Ecto neural progenitor cell (in vitro differentiated cells): Measurements from ENCODE around the gene SPHK2.

Source experiments
- DNase-seq: peaks from one replicate; pipeline ENCODE4 v3.0.0-alpha.2; 2018; ENCODE audit warnings: low spot score

The SPHK2 gene

DNA sequence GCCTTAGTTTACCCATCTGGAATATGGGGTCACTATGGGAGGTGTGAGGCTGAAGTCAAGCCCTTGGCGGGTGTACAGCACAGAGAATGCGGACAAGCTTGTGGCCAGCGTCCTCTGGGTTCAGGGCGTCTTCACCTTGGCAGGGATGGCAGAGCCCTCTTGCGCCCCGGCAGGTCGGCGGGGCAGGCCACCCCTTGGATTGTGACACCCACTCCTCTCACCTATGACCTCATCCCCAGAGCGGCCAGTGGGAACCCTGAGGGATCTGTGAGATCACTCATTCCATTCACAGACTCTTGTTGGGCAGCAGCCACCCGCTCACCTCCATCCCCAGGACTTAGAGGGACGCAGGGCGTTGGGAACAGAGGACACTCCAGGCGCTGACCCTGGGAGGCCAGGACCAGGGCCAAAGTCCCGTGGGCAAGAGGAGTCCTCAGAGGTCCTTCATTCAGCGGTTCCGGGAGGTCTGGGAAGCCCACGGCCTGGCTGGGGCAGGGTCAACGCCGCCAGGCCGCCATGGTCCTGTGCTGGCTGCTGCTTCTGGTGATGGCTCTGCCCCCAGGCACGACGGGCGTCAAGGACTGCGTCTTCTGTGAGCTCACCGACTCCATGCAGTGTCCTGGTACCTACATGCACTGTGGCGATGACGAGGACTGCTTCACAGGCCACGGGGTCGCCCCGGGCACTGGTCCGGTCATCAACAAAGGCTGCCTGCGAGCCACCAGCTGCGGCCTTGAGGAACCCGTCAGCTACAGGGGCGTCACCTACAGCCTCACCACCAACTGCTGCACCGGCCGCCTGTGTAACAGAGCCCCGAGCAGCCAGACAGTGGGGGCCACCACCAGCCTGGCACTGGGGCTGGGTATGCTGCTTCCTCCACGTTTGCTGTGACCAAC lies 12.6 kb upstream of the SPHK2 start, which contains the start of gene SPACA4:
TSS of gene SPACA4 (plus strand) at position 280 of the 896 bp plus-strand sequence. CDS start at position 517, 237 bp downstream.
- peak; percentile 45 for DNase-seq

DNA sequence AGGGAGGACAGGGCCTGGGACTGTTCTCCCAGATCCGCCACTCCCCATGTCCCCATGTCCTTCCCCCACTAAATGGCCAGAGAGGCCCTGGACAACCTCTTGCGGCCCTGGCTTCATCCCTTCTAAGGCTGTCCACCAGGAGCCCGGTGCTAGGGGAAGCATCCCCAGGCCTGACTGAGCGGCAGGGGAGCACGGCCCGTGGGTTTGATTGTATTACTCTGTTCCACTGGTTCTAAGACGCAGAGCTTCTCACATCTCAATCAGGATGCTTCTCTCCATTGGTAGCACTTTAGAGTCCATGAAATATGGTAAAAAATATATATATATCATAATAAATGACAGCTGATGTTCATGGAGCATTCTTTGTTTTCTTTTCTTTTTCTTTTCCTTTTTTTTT lies 11.9 kb upstream of the SPHK2 start:
- DNase-seq: no peak

DNA sequence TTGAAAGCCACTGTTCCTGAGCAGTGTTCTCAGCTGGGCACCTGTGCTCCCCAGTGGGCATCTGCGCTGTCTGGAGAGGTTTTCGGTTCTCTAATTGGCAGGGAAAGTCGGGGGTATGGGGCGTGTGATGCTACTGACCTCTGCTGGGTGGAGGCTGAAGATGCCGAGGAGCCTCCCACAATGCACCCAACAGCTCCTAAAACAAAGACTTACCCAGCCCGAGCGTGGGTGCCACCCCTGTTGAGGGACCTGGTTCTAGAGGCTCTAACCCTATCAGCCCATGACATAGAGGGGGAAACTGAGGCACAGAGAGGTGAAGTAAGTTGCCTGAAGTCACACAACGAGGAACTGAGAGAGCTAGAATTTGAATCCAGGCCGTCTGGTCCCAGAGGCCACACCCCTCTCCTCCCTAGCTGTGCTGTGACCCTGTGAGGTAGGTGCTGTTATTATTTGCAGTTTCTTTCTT lies 10.5 kb upstream of the SPHK2 start:
- DNase-seq: peak; percentile 75

DNA sequence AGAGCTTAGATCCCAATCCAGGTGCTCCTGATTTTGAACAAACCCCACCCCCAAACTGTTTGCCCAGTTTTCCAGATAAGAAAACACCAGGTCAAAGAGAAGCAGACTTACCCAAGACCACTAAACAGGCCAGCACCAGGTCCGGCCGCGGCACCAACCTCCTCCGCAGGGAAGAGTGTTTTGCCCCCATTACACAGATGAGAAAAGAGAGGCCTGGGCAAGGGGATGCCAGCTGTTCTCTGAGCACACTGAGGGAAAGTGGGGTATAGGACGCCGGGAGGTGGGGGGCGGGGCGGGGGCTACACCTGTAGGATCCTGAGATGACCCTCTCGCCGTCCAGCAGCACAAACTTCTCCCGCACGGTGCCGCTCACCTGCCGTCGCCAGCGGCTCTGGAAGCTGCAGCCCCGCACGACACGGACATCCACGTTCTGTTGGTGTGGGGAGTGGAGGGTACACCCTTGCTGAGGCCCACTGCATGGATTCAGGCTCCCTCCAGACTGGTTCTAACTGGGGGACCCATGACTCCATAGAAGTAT lies 9.7 kb upstream of the SPHK2 start:
- no peak for DNase-seq

DNA sequence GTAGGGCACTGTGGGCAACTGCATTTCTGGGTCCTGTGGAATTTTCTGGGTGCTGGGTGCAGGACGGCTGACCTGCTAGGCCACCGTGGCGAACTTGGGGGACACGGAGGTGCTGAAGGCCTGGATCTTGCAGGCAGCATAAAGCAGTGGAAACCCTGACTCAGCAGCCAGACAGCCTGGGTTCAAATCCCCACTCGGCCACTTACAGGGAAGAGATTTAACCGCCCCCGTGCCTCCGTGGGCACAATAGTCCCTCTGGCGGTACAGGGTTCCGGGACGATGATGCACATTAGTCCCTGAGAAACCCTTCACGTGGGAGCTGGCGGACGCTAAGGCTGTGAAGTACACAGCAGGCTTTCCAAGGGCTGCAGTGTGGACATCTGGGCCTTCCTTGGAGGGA lies 7.4 kb upstream of the SPHK2 start:
- no peak for DNase-seq

DNA sequence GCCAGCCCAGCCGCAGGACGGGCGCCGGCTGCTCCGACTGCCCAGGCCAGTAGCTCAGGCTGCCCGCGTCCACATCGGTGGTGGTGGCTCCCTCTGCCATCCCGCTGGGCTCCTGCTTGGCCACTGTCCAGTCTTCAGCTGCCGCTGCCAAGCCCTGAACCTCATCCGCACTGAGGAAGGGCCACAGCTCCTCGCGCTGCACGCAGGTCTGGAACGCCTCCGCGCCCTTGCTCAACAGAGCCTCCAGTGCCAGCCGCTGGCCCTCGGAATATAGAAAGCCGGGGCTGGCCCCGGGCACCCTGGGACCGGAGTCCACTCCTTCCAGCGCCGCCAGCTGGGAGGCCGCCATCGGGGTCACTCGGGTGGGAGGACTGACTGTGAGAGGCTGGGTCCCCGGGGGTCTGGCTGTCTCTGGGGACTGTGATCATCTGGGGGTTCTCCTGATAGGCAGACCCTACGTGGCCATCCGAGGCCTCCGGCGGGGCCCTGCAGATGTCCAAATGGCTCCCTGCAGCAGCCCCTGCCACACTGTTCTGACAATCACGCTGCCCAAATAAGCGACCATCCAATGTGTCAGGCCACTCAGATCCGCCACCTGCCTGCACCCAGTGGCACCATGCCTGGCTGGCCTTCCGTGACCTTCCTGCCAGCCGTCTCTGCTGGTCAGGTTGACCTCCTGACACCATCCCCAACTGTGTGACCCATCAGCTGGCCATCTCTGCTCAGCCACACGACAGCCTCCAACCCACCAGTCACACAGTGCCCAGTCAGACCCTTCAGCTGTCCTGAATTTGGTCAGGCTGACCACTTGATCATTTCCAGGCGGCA lies 6.1 kb upstream of the SPHK2 start:
- peak; percentile 50 for DNase-seq

DNA sequence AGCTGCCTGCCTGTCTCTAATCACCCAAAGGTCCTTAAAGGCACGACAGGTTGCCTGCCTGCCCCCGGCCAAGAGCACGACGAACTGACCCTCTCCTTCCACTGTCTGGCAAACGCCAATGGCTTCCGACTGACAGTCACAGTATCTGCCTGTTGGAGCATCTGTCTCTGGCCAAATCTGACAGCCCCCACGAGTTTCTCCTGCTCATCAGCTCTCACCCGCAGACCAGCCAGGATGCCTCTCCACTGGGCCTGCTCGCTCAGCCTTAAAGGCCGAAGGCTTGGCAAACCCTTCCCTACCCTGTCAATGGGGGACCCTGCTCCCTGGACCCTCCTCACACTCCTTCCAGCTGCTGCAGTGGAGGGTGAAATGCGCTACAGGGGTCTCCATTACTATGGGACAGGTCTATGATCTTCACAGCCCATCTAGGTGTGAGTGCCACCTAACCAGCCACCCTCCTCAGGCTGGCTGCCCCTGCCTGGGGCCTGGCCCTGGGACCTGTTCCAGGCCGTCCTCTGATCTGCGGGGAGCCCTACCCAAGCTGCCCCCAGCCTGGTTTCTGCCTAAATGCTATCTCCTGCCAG lies 5.4 kb upstream of the SPHK2 start:
- DNase-seq: peak; percentile 50

DNA sequence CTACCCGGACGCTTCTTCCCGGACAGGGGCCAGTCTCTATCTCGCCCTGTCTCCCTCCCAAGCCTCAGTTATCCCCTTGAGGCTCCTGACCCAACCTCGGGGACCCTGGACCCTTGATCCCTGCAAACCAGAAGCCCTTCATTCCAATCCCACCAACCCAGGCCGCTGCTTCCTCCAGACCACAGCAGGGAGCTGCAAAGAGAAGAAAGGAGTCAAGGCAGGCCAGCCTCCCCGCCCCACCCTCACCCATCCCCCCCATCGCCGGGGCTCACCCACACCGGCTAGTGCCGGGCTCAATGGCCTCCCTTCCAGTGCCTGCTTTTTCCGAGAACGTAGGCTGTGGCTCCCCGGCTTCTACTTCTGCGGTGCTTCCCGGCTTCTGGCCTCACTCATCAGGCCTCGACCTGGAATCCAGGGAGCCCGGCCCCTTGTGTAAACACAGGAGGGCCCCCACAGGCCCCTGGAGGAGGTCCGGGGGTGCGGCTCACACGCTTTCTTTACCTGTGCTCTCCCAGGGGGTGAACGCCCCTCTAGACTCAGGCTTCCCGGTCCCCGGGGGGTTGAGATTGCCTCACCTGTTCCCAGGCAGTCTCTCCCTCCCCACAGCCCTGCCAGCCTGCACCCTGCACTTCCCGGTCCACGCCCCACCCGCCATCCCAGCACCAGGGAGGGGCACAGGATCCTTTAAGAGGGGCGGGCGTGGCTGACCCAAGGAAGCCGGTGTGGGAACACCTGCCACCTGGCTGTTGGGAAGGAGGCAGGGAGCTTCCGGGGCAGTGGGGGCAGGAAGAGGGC lies 4.7 kb upstream of the SPHK2 start, which contains the start of gene FAM83E:
TSS of gene FAM83E (minus strand) at position 641 of the 795 bp plus-strand sequence. CDS start 1,704 bp downstream, outside the sequence.
- peak; percentile 63 for DNase-seq

DNA sequence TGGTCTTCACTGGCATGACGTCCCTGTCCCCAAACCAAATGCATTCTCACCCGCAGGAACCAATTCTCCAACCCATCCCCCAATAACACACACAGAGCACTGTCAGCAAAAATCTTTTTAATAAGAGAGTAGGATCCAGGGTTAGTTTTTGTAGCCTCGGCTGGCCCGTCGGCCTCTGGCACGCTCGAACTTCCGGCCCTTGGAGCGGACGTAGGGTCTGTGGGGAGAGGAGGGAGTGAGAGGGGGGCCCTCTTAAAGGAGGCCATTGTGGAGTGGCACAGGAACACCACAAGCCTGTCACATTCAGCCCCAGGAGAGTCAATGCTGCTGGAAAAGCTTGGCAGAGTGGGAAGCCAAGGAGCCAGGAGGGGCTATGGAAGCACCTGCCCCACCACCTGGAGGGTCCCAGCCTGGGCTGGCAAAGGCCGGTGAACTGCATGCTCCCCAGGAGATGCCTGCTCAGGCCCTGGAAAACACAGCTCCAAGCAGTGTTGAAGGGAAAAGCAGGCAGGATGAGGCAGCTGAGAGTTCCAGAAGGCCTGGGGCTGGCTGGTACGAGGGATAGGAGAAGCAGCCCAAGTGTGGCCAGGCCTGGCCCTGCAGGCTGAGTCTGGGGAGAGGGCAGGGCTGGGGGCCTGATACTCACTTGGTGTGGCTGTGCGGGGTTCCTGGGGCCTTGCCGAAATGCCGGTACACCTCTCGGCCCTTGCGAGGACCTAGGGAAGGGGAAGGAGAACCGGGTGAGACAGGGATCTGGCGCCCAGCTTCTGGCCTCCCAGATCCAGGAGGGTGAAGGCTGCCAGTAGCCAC lies 3.9 kb upstream of the SPHK2 start:
- DNase-seq: peak; percentile 47

DNA sequence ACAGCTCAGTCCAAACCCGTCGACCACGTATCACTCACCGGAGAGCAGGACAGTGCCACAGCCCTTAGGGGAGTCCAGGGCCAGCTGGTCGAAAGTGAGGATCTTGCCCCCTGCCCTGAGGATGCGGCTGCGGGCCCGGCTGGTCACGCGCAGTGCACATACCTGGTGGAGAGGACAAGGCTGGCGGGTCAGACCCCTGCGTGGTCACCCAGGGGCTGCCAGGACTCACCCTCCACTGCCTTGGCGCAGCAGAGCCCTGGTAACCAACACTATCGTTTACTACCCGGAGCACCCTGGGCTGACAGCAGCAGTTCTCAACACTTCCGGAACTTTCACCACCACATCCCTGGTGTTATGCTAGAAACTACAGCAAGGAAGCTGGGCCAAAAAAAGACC lies 3.3 kb upstream of the SPHK2 start:
- DNase-seq: no peak

DNA sequence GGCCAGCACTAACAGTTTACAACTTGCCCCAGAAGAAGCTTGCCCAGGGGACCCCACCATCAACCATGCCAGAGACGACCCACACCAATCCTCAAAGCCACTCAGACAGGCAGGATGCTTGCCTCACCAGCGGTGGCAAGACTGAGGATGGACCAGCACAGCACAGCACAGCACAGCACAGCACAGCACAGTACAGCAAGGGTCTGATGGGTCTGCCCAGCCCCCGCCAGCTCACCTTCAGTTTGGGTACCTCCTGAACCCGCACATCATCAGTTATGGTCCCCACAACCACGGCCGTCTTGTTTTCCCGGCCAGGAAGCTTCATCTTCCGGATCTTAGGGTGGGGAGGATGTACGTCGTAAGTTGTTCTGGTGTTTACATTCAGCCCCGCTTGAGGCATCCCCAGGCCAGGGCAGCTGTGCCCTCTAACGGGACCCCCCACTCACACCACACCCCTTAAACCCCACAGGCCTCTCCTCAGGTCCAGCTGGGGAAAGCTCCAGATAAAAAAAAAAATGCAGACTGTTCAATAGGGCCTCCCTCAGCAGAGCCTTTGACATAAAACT lies 2.7 kb upstream of the SPHK2 start:
- DNase-seq: no peak

DNA sequence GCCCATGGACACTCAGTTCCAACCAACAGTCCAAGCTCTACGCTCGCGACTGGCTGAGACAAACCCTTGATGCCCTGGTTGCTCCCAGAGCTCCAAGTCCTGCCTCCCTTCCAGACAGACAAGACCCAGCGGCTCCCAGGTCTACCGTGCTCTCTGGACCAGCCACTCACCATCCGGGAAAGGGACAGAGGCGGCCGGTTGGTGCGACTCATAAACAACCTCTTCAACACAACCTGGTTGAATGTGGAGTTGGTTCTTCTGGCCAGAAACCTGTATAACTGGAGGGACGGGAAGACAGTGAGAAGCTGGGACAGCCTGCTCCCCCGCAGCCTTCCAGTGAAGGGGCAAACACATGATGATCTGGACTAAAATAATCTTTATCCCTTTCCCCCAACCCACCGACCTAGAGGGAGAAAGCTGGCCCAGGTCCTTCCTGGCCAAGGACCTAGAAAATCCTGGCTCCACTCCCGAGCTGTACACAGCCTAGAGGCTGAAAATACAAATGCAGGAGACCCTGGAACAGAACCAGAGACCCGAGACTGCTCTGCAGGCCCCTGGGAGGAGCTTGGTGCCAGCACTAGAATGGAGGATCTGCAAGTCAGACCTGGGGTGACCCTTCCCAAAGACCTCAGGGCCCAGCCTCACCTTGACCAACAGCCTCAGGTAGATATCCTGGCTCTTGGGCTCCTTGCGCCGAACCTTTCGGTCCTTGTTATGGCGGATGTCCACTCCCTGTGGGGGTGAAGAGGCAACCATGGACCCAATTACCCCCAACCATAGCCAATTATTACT lies 2.0 kb upstream of the SPHK2 start:
- no peak for DNase-seq

DNA sequence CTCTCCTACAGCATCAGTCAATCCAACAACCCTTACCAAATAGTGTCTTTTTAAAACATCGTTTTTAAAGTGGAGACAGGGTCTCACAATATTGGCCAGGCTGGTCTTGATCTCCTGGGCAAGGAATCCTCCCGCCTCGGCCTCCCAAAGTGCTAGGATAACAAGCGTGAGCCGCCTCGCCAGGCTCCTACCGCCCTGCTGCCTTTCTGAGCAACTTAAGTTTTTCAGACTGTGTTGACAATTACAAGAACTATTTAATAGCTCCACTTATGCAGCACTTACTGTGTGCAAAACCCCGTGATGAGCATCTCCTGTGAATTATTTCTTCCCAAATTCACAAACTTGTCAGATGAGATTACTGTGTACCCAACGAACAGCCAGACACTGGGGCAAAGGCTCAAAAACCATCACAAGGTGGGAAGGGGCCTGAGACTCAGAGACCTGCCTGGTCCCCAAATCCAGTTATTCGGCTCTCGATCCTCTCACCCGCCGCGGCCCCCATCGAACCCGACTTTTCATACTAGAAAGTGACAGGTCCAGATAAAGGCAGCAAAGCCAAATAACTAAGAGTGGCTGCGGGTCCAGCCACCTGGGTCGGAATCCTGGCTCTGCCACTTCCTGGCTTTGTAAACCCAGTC lies 909 bp upstream of the SPHK2 start:
- DNase-seq: no peak

DNA sequence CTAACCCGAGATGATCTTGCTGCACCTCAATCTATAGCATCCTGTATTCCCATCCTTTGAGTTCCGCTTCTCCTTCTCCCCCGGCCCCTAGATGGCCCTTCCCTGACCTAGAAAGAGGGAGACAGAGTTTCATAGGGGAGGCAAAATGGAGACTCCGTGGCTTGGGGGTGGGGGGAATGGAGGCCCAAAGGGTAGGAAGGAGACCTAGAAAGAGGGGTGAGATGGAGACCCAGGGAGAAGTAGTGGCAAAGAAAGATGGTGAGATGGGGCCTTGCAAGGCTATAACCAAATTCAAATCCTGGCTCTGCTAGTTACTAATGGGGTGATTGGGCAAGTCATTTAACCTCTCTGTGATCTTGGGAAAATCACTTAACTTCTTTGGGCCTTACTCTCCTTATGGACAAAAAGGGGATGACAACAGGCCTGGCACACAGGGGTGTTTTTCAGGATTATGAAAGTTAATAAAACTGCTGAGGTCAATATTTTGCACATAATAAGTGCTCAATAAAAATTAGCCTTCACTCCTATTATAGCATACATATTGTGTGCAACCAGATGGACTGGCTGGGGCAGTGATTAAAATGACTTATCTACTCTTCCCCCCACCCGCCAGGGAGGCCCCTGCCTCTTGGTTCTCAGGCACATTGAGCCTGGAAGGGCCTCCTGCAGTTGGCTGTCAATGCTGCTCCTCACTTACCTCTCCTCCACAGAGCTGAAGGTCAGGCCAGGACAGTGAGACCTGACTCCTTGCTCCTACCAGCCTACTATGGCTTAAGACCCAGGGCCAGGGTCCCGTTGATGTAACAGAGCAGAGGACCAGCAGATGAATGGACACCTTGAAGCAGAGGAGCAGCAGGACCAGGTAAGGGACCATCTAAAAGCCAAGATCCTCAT lies 633 bp downstream of the SPHK2 start:
- no peak for DNase-seq

DNA sequence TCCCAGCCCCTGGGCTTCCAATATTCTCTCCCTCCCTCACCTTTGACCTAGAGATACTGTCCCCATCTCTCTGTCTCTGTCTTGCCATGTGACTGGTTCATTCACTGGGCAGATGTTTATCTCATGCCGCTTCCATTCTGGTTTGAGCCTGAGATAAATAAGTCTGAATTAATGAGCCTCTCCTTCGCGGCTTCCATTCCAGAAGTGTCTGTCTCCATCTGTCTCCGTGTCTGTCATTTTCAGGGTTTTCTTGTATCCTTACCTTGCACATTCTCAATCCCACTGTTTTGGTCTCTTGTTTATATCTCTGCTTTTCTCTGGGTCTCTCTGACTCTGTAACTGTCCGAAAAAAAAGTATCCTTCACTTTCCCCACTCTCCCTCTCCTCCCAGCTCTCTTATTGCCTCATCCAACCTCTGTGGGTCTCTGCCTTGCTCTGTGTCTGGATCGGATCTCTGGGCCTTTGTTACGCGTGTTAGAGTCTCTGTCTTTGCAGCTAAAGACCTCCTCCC lies 4.3 kb downstream of the SPHK2 start:
- peak; percentile 45 for DNase-seq

DNA sequence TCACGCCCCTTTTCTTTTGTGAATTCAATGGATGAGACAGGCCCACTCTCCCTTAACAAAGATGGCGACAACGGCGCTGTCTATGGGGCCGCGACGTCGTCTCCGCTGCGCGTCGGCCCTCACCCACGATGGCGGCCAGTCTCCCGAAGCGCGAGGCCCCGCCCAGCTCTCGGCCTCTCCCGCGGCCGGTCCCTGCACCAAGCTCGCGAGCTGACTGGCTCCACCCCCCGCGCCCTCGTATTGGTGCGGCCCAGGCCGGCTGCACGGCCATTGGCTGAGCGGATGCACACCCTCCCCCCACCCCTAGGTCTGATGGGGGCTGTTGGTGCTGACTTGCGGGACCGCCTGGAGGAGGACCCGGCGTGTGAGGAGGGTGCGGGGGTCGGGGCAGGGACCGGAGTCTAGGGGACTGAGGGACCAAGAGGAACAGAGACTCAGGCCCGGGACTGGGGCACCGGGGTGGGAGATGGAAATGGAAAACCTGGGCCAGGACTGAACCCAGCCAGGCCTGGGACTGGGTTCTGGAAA lies 4.8 kb downstream of the SPHK2 start:
- DNase-seq: peak; percentile 99
